GM18909 (cell line): Measurements from ENCODE around the gene CALML3.

Source experiments
- ATAC-seq: cut with Tn5 transposase; IDR thresholded peaks from one replicate; pipeline ENCODE4 v1.9.1; 2021; ENCODE audit warnings: mild to moderate bottlenecking; ENCODE audit not compliant: unreplicated experiment, poor library complexity

Gene CALML3

GRCh38 chr10:5504146-5505072 lies 20.4 kb upstream of the CALML3 start:
- ATAC-seq = no peak

- no peak for ATAC-seq
Measured at GRCh38 chr10:5506246-5506645, 18.5 kb upstream of the CALML3 start.

DNA sequence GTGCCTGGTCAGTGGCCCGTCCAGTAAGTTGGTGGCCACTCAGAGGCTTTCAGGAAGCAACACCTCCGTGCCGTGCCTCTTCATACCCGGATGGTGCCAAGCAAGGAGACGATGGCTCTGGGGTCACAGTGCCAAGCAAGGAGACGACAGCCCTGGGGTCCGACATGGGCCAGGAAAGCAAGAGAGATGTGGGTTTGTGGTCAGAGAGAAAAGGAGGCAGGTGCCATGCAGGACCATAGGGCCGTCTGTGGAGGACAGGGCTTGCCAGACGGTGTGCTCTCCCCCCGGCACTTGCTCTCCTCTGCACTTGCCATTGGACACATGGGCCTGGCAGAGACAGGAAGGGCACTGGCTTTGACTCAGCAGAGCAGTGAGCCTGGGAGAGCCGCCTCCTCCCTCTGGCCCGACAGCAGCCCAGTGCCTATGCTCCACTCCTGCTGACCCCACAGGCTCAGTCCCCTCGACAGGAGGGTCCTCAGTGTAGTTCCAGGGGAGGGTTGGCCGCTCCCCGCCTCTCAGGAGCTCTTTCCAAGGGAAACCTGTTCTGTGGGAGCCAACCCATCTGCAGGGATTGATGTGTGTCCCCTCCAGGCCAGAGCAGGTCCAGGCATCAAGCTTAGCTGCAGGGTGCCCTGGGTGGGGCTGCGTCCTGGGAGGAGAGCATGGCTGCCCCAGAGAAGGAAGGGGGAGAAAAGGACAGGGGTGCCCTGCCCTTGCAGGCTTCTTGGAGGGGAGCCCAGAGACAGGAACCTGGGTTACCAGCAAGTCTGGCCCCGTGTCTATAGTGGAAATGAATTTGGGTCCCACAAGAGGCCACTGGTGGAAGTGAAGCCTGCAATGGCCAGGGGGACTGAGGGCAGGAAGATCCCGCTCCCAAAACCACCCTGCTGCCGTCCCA lies 17.8 kb upstream of the CALML3 start:
- no peak for ATAC-seq

- ATAC-seq = no peak
Measured at GRCh38 chr10:5507649-5508131, 17.1 kb upstream of the CALML3 start.

DNA sequence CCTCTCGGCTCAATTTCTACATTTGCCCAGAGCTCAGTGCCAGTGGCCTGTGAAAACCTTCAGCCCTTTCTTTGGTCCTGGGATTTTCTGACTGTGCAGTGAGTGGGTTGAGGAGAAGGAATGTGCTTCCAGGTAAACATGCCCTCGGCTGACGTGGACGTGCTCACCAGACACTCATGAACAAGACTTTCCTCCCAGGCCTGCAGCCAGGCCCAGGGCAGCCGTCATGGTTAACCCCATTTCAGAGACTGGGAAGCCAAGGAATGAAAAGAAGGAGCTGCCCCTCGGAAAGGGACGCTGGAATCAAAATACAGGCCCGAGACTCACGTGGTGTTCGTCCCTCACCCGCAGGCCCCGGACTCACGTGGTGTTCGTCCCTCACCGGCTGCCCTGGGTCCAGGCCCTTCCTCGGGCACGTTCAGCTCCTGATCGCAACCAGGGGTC lies 16.6 kb upstream of the CALML3 start:
- no peak for ATAC-seq

DNA sequence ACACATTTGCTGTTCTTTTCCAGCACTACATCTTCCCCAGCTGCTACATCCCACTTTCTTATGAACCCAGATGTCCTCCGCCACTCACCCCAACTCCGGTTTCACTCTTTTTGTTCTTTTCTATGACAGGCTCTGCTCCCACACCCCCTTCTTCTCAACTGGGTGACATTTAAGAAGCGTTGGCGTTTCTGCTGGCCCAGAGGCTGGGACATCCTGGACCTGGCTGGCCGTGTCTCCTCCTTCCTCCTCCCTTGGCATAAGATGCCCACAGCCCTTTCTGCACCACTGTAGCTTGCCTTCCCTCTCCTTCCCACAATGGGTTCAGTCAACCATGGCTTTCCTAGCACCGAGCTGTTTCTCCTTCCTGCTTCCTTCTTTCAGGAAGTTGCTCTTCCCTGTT lies 16.0 kb upstream of the CALML3 start:
- ATAC-seq = no peak

GRCh38 chr10:5509236-5509635 lies 15.5 kb upstream of the CALML3 start:
- ATAC-seq = no peak

DNA sequence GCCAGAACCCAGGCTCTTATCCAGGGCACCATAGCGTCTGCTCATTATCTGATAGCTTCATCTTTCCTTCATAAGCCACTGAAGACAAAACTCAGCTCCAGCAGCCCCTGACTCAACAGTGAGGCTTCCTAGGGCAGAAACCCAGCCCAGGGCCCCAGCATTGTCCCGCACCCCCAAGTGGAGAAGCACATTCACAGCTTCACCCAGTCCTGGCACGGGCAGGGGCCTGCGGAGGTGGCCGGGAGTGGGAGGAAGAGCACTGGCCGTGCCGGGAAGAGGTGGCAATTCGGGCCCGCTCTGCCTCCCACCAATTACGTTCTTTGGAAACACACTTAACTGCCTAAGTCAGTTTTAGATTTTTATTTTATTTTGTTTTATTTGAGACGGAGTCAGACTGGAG lies 15.1 kb upstream of the CALML3 start:
- ATAC-seq = no peak

- ATAC-seq = no peak
Measured at GRCh38 chr10:5510281-5511072, 14.3 kb upstream of the CALML3 start.

GRCh38 chr10:5511231-5511884 lies 13.4 kb upstream of the CALML3 start:
- ATAC-seq = no peak

DNA sequence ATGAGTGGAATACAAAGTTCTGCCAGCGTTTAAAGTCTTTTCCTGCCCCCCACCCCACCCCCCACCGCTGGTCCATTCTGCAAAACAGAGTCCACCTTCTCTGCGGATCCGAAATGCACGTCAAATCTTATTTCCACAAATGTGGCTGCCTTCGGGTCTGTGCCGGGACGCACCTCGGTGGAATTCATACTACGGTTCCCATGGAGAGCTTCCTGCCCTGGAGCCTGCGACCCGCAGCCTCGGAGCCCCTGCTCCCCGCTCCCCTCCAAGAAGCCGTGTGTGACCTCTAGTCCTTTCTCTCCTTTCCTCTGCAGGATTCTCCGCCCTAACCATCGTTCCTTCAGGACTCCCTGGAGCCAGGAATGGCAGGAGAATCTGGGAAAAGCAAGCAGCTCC lies 12.9 kb upstream of the CALML3 start:
- no peak for ATAC-seq

- no peak for ATAC-seq
Measured at GRCh38 chr10:5512331-5512730, 12.4 kb upstream of the CALML3 start.

GRCh38 chr10:5512881-5513612 lies 11.7 kb upstream of the CALML3 start:
- ATAC-seq = no peak

GRCh38 chr10:5514226-5514850 lies 10.4 kb upstream of the CALML3 start:
- ATAC-seq = no peak

DNA sequence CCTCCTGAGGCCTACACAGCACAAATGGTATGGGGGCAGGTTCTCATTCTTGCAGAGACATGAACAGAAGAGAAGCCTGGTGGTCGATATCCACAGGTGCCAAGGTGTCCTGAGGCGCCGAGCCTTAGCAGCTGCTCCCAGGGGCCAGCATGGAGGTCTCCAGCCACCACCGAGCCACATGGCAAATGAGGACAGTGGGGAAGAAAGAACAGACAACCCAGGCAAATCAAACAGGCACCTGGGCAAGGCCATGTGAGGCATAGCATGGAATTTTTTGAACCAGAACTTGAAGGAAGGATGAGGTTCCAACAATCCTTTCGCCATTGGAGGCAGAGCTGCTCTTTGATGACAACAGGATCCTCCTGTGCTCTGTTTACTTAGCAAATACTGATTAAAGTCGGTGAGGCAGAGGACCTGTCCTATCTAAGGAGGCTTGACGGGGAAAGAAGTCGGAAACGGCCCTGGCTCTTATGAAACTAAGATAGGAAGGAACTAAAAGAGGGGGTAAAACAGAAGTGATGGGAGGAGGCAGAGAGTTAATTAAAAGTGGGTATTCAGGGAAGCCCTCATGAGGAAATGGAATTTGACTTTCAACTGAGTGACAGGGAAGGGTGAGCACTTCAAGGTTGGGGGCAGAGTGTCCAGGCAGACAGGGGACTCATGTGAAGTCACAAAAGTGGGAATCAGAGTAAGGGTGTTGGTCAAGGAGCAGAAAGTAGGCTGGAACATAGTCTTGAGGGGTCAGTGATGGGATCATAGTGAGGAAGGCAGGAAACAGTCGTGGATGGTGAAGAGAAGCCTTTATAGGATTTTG lies 8.6 kb upstream of the CALML3 start:
- no peak for ATAC-seq

GRCh38 chr10:5517546-5517945 lies 7.2 kb upstream of the CALML3 start:
- ATAC-seq = no peak

GRCh38 chr10:5518143-5518542 lies 6.6 kb upstream of the CALML3 start:
- no peak for ATAC-seq

DNA sequence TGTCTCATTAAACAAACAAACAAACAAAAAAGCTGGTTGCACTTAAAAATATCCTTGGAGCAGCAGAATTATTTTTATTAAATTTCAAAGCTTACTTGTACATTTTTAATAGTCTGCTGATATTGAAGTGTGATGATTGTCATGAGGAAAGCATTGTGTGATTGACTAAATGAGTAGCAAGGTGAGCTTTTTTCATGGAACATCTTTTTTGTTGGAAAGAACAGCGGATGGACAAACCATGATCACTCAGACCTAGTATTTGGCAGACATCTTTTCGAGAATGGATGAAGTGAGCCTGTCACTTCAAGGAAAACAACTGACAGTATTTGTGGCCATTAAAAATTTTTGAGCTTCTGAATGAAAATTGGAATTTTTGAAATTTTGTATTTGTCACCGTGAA lies 5.7 kb upstream of the CALML3 start:
- no peak for ATAC-seq
